Activated CD4-positive, alpha-beta memory T cell treated with anti-CD3 and anti-CD28 coated beads, Interleukin-2, amount 10 ng/mL, durations not matched to agents 7 days and 5 days (primary cell): ENCODE measurements around the gene FAAP24. TPM values are rescaled to one million over a fixed set of nuclear protein-coding genes. Genes with fewer than 3 reads are reported as not detected.
"Not testable (repeated sequence)": the region's sequence is repeated elsewhere in the genome, so short reads cannot be mapped to it uniquely, and the experiment has no call there.

Experiments used
- CTCF ChIA-PET: fragments of 350-600 bp; sonication (Branson Sonifier 250); formaldehyde crosslinking; loops from one replicate; lab custom pipeline; 2021; ENCODE audit warnings: antibody characterized with exemption, inconsistent platforms; lab: Charles Lee
- POLR2A ChIA-PET: fragments of 350-600 bp; sonication (Branson Sonifier 250); formaldehyde crosslinking; loops from one replicate; lab custom pipeline; 2021; ENCODE audit warnings: antibody characterized with exemption; lab: Charles Lee
- DNase-seq: peaks from one replicate; pipeline ENCODE4 v3.0.0-alpha.2; 2020
- H3K27ac Mint-ChIP-seq: one replicate; pipeline ENCODE4 v1.8.0; 2021; ENCODE audit warnings: mild to moderate bottlenecking, mixed read lengths
- H3K27me3 Mint-ChIP-seq: one replicate; pipeline ENCODE4 v1.8.0; 2021; ENCODE audit warnings: mixed read lengths
- H3K36me3 Mint-ChIP-seq: one replicate; pipeline ENCODE4 v1.8.0; 2021; ENCODE audit warnings: low read depth, mixed read lengths
- H3K4me1 Mint-ChIP-seq: one replicate; pipeline ENCODE4 v1.8.0; 2021; ENCODE audit warnings: mixed read lengths
- H3K4me3 Mint-ChIP-seq: one replicate; pipeline ENCODE4 v1.8.0; 2021; ENCODE audit warnings: mild to moderate bottlenecking, mixed read lengths
- H3K9me3 Mint-ChIP-seq: one replicate; pipeline ENCODE4 v1.8.0; 2021; ENCODE audit warnings: mixed read lengths
- total RNA-seq, 2 experiments: library from RNA; stranded (reverse); gene quantifications; one replicate each; pipeline ENCODE4 v1.2.3, GENCODE V29; 2021

The FAAP24 gene
- total RNA-seq, 2 experiments from 2014 or later, result 5.3 to 7.6 TPM

DNA sequence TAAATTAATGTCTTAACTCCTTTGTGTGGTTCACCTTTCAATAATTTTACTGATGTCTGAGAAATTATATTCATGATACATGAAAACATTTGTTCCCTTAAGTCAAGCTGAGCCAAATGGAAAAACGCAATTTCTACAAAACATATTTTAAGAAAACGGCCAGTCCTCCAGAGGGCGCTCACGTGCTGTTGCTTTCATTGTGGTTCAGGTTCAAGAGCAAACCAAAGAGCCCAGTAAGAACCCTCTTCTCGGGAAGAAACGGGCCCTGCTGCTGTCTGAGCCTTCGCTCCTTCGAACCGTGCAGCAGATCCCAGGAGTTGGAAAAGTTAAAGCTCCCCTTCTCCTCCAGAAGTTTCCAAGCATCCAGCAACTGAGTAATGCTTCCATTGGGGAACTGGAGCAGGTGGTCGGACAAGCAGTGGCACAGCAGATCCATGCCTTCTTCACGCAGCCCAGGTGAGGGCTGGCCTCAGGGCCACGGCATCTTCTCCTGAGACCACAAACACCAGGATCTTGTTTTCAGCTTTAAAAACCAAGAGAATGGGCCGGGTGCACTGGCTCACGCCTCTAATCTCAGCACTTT, 4.3 kb downstream of the FAAP24 start:
- H3K4me3 Mint-ChIP-seq, result no peak overlapping the region
- no peaks in the 10 kb centered on the region for H3K9me3 Mint-ChIP-seq
- POLR2A ChIA-PET, result no interaction called here
- CTCF ChIA-PET, result interaction anchor here (0.6 to 2.8 kb wide), 16 partner anchors 9 to 285 kb away, joined by 3 to 16 read pairs (median 4); partner anchors contain the start of genes GPATCH1 and NUDT19
- H3K27ac Mint-ChIP-seq, result no peak overlapping the region
- peaks cover 17% of the 10 kb centered on the region for H3K36me3 Mint-ChIP-seq
- DNase-seq, result peak; percentile 81
- H3K27me3 Mint-ChIP-seq, result no peaks in the 10 kb centered on the region
- peaks cover 20% of the 10 kb centered on the region for H3K4me1 Mint-ChIP-seq

DNA sequence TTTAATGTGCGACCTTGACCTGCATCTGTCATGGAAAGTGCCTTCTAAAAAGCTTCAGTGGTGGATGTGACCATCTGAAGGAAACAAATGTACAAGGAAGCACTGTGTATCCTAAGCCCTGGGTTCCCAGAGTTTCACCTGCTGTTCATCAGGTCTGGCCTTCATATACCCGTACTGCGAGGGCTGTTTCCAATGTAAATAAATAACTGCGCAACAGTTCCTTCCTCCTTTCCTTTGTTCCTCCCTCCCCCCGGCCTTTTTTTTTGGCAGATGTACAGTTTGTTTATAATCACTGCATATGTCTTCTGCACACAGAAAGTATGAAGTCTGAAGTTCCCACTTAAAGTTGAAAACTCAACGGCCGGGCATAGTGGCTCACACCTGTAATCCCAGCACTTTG, 5.2 kb downstream of the FAAP24 start:
- no peak for DNase-seq
- Mint-ChIP-seq H3K36me3 (peaks cover 14% of the 10 kb centered on the region), H3K9me3 (no peaks in the 10 kb centered on the region), H3K4me3 (no peak overlapping the region), H3K27me3 (no peaks in the 10 kb centered on the region), H3K4me1 (peaks cover 13% of the 10 kb centered on the region), H3K27ac (no peak overlapping the region)
- CTCF ChIA-PET, result interaction anchor here (0.7 to 2.8 kb wide), 6 partner anchors 12 to 286 kb away, joined by 3 to 16 read pairs (median 6); partner anchors contain the start of gene NUDT19
- POLR2A ChIA-PET, result no interaction called here

DNA sequence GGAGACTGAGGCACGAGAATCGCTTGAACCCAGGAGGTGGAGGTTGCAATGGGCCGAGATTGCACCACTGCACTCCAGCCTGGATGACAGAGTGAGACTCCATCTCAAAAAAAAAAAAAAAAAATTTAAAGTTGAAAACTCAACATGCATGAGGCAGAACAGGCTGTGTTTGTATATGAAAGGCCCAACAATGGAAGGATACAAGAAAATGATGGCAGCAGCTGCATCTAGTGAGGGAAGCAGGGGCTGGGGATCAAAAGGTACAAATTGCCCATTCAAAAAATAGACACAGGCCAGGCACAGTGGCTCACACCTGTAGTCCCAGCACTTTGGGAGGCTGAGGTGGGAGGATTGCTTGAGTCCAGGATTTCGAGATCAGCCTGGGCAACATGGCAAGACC, 5.8 kb downstream of the FAAP24 start:
- H3K9me3 Mint-ChIP-seq, DNase-seq, POLR2A ChIA-PET, H3K27ac Mint-ChIP-seq, H3K27me3 Mint-ChIP-seq, H3K4me3 Mint-ChIP-seq: not testable (repeated sequence)
- peaks cover 14% of the 10 kb centered on the region for H3K36me3 Mint-ChIP-seq
- CTCF ChIA-PET, result interaction anchor here (0.7 to 2.8 kb wide), 2 partner anchors 199 to 212 kb away, joined by 4 to 16 read pairs; no protein-coding TSS in a partner anchor
- H3K4me1 Mint-ChIP-seq, result peaks cover 12% of the 10 kb centered on the region

DNA sequence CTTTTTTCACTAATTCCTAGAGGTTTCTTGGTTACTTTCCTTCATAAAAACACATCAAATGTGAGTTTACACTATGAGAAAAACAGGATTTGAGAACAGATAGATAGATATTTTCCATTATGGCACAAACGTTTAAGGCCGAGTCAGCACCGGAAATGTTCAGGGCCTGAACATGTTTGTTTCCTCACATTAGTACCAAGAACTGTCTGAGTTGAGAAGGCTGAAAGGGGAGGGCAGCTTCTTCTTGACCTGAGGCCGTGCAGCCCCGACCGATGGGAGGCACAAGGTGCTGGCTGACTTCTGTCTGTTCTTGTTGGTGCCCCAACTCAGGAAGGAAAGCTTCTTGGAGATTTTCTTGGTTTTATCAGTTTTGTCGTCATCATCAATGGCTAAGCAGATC, 7.8 kb downstream of the FAAP24 start:
- H3K9me3 Mint-ChIP-seq, H3K27me3 Mint-ChIP-seq, CTCF ChIA-PET, H3K27ac Mint-ChIP-seq, POLR2A ChIA-PET, DNase-seq, H3K4me3 Mint-ChIP-seq, H3K4me1 Mint-ChIP-seq: not testable (repeated sequence)
- H3K36me3 Mint-ChIP-seq, result peaks cover 10% of the 10 kb centered on the region

DNA sequence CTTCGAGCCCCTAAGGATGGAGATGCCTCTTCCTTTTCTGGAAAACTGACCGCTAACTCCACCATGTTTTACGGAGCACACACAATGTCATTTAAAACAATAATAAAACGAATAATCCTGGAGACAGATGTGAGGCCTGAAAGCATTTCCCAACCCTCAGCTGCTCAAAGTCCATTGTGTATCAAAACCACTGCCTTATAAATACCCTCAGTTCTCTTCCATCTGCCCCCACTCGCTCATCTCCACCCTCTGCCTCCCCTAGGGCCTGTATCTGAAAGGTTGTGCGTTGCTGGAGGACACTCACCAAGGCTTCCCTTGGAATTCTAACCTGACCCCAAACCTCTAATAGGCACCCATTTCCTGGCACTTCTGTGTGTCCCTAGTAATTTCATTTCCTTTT, 10.4 kb downstream of the FAAP24 start:
- H3K36me3 Mint-ChIP-seq, H3K4me3 Mint-ChIP-seq, CTCF ChIA-PET, DNase-seq, H3K4me1 Mint-ChIP-seq, H3K9me3 Mint-ChIP-seq, H3K27me3 Mint-ChIP-seq, H3K27ac Mint-ChIP-seq, POLR2A ChIA-PET: not testable (repeated sequence)

DNA sequence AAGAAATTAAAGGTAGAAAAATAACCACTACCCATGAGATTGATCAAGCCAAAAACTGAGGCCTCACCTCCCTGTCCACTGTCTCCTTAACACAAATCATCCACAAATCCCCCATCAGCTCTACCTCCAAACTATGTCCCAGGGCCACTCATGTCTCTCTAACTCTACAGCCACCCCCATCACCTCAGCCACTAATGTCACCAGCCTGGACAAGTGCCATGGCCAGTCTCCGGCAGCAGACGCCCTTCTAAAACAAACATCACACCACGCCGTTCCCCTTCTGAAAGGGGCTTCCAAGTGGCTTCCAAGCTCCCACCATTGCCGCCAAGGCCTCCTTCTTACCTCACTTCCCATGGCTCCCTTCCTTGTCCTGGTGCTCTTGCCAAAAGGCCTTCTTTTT, 16.2 kb downstream of the FAAP24 start:
- H3K27me3 Mint-ChIP-seq, H3K4me1 Mint-ChIP-seq, H3K4me3 Mint-ChIP-seq, H3K36me3 Mint-ChIP-seq, DNase-seq, H3K27ac Mint-ChIP-seq, H3K9me3 Mint-ChIP-seq, POLR2A ChIA-PET: not testable (repeated sequence)
- CTCF ChIA-PET, result interaction anchor here (0.8 to 1.7 kb wide), 2 partner anchors 11 to 188 kb away, joined by 3 read pairs; no protein-coding TSS in a partner anchor

DNA sequence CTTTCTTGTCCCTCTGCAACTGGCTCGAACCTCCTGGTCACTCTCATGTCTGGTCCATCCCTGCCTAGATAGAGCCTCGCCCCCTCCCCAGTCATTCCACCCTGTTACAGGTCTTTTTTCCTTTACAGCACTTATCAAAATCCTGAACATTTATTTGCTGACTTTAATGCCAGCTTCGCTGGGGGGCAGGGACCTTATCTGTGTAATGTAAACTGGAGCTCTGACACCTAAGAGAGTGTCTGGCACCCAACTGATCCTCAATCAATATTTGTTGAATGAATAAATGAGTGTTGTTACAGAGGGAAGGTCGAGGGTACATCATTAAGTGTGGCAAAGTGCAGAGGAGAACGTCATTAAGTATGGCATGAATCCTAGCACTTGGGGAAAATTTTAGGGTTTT, 16.7 kb downstream of the FAAP24 start:
- no peaks in the 10 kb centered on the region for H3K9me3 Mint-ChIP-seq
- no peak for DNase-seq
- H3K27ac Mint-ChIP-seq, result no peak overlapping the region
- no peaks in the 10 kb centered on the region for H3K36me3 Mint-ChIP-seq
- peaks cover 4% of the 10 kb centered on the region for H3K4me1 Mint-ChIP-seq
- CTCF ChIA-PET, result interaction anchor here (0.8 kb wide), 1 partner anchor 12 kb away, joined by 3 read pairs; no protein-coding TSS in a partner anchor
- POLR2A ChIA-PET, result no interaction called here
- H3K27me3 Mint-ChIP-seq, result no peaks in the 10 kb centered on the region
- H3K4me3 Mint-ChIP-seq, result no peak overlapping the region

DNA sequence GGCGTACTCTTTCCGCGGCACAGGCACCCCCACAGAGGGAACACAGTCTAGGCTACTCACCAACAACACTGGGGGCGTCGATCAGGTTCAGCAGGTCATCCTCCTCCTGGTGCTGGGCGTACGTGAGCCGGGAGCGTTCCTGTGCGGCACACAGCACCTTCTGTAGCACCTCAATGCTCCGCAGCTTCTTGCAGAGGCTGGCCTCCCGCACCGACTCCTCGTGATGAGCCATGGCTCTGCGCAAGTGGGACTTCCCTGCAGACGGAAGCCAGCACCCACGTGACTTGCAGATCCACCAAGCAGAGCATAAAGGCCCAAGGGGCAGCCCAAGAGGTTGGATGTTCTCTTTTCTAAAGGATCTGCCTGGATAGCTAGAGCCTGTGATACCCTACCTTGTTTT, 23.9 kb downstream of the FAAP24 start:
- DNase-seq, CTCF ChIA-PET, H3K27ac Mint-ChIP-seq, H3K9me3 Mint-ChIP-seq, POLR2A ChIA-PET, H3K27me3 Mint-ChIP-seq, H3K4me3 Mint-ChIP-seq, H3K36me3 Mint-ChIP-seq: not testable (repeated sequence)
- peaks cover 19% of the 10 kb centered on the region for H3K4me1 Mint-ChIP-seq

DNA sequence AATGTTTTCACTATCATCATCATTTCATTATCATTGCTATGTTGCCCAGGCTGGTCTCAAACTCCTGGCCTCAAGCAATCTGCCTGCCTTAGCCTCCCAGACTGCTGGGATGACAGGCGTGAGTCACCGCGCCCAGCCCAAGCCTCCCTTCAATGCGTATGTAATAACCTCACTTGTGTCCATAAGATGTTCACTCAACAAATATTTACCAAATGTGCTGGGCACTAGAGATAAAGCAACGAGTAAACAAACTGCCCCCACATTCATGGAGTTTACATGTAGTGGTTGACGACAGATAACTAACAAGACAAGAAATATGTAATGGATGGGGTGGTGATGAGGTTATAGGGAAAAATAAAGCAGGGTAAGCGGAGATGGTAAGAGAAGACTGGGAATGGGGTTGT, 25.0 kb downstream of the FAAP24 start:
- H3K4me3 Mint-ChIP-seq, H3K36me3 Mint-ChIP-seq, H3K9me3 Mint-ChIP-seq, CTCF ChIA-PET, DNase-seq, H3K27ac Mint-ChIP-seq, H3K27me3 Mint-ChIP-seq, POLR2A ChIA-PET: not testable (repeated sequence)
- H3K4me1 Mint-ChIP-seq, result peaks cover 16% of the 10 kb centered on the region

DNA sequence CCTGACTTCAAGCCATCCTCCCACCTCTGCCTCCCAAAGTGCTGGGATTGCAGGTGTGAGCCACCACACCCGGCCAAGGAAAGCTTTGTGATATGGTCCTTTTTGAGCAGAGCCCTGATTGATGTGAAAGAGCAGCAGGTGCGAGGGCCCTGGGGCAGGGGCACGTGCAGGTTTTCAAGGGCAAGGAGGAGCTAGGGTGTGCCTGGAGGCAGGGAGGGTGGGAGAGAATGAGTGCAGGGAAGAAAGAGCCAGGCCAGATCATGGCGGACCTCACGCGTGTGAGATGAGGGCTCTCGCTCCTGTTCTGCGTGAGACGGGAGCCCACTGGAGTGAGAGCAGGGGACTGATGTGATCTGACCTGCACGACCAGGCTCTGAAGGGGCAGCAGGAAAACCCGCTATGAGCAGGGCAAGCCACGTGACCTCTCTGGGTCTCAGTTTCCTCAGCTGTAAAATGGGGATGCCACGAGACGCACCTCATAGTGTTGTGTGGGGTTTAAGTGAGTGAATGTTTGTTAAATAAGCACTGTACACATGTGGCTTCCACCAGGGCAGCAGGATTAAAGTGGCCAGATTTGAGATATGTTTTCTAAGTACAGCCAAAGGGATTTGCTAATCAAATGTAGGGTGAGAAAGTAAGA, 25.8 kb downstream of the FAAP24 start:
- Mint-ChIP-seq H3K27ac (no peak overlapping the region), H3K4me3 (no peak overlapping the region), H3K4me1 (peaks cover 16% of the 10 kb centered on the region), H3K27me3 (no peaks in the 10 kb centered on the region), H3K36me3 (no peaks in the 10 kb centered on the region), H3K9me3 (no peaks in the 10 kb centered on the region)
- DNase-seq, result no peak
- ChIA-PET POLR2A (no interaction called here), CTCF (no interaction called here)

DNA sequence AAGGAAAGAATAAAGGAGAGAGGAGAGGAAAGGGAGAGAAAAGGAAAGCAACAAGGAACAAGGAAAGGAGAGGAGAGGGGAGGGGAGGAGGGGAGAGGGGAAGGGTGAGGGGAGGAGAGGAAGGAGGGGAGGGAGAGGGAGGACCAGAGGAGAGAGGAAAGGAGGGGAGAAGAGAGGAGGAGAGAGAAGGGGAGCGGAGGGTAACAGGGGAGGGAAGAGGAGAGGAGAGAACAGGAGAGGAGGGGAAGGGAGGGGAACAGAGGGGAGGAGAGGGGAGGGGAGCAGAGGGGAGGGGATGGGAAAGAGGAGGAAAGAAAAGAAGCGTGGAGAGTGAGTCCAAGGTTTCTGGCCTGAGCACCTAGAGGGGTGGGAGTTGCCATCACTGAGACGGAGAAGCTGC, 26.7 kb downstream of the FAAP24 start:
- ChIA-PET POLR2A (no interaction called here), CTCF (no interaction called here)
- Mint-ChIP-seq H3K4me1 (peaks cover 16% of the 10 kb centered on the region), H3K27me3 (no peaks in the 10 kb centered on the region), H3K9me3 (no peaks in the 10 kb centered on the region), H3K27ac (no peak overlapping the region), H3K4me3 (no peak overlapping the region), H3K36me3 (no peaks in the 10 kb centered on the region)
- DNase-seq, result no peak

DNA sequence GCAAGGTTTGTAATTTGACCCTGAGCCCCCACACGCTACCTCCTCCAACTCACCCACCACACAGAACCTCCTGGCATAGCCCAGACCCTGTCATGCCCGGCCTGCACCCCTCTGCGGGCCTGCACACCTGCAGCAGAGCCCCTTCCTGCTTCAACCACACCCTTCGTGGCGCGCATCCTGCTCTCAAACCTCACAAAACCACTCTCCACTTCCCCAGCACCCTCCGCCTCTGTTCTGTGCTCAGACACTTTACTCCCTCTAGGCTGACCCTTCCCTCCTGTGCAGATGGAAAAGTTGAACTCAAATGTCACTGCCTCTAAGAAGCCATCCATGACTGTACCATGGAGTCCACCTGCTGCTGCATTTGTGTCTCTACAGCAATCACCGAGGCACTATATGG, 28.5 kb downstream of the FAAP24 start:
- H3K4me1 Mint-ChIP-seq, result peaks cover 16% of the 10 kb centered on the region
- no peak overlapping the region for H3K4me3 Mint-ChIP-seq
- ChIA-PET POLR2A (interaction anchor here (1.4 kb wide), 1 partner anchor 28 kb away, joined by 5 read pairs; the partner anchor contains the start of genes CEP89 and FAAP24), CTCF (interaction anchor here (1.3 kb wide), 1 partner anchor 24 kb away, joined by 3 read pairs; no protein-coding TSS in a partner anchor)
- DNase-seq, result peak; percentile 62
- no peaks in the 10 kb centered on the region for H3K27me3 Mint-ChIP-seq
- no peaks in the 10 kb centered on the region for H3K36me3 Mint-ChIP-seq
- H3K27ac Mint-ChIP-seq, result peak overlapping the region; percentile 76
- no peaks in the 10 kb centered on the region for H3K9me3 Mint-ChIP-seq

DNA sequence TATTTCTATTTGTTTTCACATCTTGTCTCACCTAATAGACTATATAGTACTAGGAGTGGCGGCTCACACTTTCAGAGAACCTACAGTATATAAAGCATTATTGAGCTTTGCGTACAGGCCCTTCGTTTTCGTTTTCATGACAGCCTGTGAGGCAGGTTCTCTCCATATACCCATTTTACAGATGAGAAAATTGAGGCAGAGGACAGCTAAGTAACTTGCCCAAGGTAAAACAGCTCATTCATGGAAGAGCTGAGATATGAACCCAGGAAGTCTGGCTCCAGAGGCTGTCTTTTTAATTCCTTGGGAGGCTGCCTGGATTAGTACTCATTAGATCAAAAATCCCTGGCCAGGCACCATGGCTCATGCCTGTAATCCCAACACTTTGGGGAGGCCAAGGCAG, 28.9 kb downstream of the FAAP24 start:
- Mint-ChIP-seq H3K9me3 (no peaks in the 10 kb centered on the region), H3K4me3 (no peak overlapping the region), H3K36me3 (no peaks in the 10 kb centered on the region), H3K27me3 (no peaks in the 10 kb centered on the region), H3K4me1 (peaks cover 16% of the 10 kb centered on the region), H3K27ac (peak overlapping the region; percentile 76)
- ChIA-PET CTCF (interaction anchor here (1.3 kb wide), 1 partner anchor 25 kb away, joined by 3 read pairs; no protein-coding TSS in a partner anchor), POLR2A (interaction anchor here (1.4 kb wide), 1 partner anchor 29 kb away, joined by 5 read pairs; the partner anchor contains the start of genes CEP89 and FAAP24)
- no peak for DNase-seq
